Sciatic nerve (tissue), 2 donors: Measurements from ENCODE around the gene PLEKHA3. TPM values are rescaled to one million over a fixed set of nuclear protein-coding genes. Genes with fewer than 3 reads are reported as not detected.
"Not testable (repeated sequence)": the region's sequence is repeated elsewhere in the genome, so short reads cannot be mapped to it uniquely, and the experiment has no call there.

Source experiments
- ATAC-seq: fragments of 200-7000 bp; cut with Tn5 transposase; one replicate; pipeline ENCODE4 v1.9.1; 2020; ENCODE audit warnings: mild to moderate bottlenecking, moderate library complexity
- DNase-seq: peaks from one replicate; pipeline ENCODE4 v3.0.0-alpha.2; 2020; ENCODE audit warnings: low spot score
- intact Hi-C: fragments of 100-400 bp; cut with DNase I; formaldehyde crosslinking; loops from one replicate; pipeline ENCODE4 v1.14.2; 2022
- total RNA-seq: library from RNA; stranded (reverse); fragmentation: NEBNext Ultra II Directional; extraction: Animal tissue kit (Norgen Biotek cat#: 25700); gene quantifications from one replicate; pipeline ENCODE4 v1.2.1, GENCODE V29; 2021
- donor health status: DM: no; HTN: no; CAD: no.
- donor health status: DM: no; HTN: no; CAD: no.

Gene PLEKHA3
- total RNA-seq, 1 donor from 2014 or later: 34.1 TPM

DNA sequence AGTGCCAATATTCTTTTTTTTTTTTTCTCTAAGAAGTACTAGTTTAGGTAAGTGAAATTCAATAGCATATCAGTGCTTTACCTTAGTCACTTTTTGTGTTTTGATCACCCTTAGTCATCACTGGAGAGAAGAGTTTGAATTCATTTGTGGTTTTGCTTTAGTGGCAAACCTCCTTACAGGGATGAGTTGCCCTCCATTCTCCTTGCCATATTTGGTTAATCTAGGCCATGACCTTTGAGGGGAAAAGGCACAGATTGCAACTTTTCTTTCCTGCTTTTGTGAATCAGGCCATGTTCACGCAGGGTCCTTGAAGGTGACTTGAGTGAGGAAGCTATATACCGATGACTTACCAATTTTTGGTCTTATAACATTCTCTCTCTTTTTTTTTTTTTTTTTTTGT lies 34.4 kb downstream of the PLEKHA3 start:
- ATAC-seq (no peak), DNase-seq (no peak)
- intact Hi-C loops: no loop called here

DNA sequence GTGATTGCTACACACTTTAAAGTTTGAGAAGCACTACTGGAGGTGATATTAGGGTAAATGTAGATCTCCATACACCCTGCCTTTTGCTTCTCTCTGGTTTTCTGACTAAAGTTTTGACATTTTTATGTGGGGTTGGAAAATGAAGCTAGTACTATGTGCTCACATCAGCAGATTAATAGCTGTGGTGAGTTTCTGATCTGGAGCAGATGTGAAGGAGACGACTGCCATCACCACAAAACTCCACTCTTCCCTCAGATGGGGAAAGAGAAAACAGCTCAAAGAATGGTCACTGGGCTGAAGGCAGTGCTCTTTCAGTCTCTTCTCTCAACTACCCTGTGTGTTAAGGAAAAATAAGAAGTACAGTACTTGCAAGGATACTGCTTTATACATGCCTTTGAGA lies 37.2 kb downstream of the PLEKHA3 start:
- intact Hi-C loops: no loop called here
- no peak for ATAC-seq

DNA sequence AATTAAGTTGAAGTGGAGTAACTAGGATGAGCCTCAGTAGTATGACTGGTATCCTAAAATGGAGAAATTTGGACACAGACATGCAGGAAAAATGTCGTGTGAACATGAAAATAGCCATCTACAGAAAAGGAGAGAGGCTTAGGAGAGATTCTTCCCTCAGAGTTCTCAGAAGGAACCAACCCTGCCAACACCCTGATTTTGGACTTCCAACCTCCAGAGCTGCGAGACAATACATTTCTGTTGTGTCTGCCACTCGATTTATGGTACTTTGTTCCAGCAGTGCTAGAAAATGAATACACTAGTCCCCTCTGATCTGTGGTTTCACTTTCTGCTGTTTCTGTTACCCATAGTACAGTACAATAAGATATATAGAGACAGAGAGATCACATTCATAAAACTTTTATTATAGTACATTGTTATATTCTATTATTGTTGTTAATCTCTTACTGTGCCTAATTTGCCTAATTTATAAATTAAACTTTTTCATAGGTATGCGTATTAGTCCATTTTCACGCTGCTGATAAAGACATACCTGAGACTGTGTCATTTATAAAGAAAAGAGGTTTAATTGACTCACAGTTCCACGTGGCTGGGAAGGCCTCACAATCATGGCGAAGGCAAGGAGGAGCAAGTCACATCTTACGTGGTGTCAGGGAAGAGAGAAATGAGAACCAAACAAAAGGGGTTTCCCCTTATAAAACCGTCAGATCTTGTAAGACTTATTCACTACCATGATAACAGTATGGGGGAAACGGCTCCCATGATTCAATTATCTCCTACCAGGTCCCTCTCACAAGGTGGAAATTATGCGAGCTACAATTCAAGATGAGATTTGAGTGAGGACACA lies 41.3 kb downstream of the PLEKHA3 start:
- intact Hi-C loops: no loop called here
- DNase-seq: no peak
- ATAC-seq: no peak

More for the DNA sequence above, 37.2 kb downstream of the PLEKHA3 start:
- no peak for DNase-seq

DNA sequence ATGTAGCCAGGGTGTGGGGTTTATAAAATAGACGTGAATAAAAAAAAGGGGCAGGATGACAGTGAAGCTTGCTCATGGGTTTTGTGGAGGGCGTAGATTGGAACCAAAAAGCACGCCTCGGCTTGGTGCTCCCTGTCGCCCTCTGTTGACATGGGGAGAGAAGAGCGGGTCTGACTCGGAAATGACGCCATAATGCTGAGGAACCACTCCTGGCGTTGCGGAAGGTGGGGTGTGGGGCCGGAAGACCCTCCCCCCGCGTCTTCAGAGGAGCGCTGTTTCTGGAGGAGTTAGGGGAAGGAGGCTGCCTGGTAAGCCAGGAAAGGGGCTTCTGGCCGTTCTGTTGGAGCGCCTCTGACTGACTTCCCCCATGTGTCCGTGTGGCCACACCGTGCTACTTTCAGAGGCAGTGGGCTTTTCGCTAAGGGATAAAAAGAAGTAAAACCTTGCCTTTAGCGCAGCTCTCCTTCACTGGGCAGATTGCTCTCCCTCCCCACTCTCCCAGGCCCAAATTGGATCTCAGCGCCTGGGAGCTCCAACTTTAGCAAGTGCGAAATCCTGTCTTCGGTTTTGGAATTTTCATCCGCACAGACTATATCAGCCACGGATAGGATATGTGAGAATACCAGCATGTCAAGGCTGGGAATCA lies 42.8 kb downstream of the PLEKHA3 start:
- intact Hi-C loops: no loop called here
- DNase-seq: peak; percentile 86
- ATAC-seq: peak; percentile 98

DNA sequence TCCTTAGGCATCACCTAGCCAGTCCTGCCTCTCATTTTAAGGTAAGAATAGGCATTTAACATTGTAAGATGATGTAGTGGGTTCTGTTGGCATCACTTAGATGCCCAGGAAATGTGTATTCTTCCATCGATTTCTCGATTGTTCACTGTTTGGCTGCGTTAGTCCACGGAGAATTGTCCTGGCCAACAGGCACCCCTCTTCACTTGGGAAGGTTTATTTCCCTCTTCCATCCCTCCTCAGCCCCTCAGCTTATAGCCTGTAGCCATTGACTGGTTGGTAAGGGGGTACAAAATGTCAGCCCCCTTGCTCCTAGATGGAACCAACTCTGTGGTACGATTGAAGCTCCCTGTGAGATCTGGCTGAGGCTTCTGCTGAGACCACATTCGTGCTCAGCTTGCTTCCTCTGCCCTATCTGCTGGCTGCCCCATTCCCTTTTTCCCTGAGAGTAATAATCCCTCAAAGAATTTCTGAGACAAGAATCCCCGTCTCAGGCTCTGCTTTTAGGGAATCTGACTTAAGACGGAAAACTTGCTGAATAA lies 43.4 kb downstream of the PLEKHA3 start:
- ATAC-seq (peak; percentile 14), DNase-seq (no peak)
- intact Hi-C loops: no loop called here

DNA sequence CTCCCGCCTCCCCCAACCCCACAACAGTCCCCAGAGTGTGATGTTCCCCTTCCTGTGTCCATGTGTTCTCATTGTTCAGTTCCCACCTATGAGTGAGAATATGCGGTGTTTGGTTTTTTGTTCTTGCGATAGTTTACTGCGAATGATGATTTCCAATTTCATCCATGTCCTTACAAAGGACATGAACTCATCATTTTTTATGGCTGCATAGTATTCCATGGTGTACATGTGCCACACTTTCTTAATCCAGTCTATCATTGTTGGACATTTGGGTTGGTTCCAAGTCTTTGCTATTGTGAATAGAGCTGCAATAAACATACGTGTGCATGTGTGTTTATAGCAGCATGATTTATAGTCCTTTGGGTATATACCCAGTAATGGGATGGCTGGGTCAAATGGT lies 44.8 kb downstream of the PLEKHA3 start:
- DNase-seq, intact Hi-C loops, ATAC-seq: not testable (repeated sequence)

DNA sequence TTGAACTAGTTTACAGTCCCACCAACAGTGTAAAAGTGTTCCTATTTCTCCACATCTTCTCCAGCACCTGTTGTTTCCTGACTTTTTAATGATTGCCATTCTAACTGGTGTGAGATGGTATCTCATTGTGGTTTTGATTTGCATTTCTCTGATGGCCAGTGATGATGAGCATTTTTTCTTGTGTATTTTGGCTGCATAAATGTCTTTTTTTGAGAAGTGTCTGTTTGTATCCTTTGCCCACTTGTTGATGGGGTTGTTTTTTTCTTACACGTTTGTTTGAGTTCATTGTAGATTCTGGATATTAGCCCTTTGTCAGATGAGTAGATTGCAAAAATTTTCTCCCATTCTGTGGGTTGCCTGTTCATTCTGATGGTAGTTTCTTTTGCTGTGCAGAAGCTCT lies 45.2 kb downstream of the PLEKHA3 start:
- DNase-seq, ATAC-seq, intact Hi-C loops: not testable (repeated sequence)

DNA sequence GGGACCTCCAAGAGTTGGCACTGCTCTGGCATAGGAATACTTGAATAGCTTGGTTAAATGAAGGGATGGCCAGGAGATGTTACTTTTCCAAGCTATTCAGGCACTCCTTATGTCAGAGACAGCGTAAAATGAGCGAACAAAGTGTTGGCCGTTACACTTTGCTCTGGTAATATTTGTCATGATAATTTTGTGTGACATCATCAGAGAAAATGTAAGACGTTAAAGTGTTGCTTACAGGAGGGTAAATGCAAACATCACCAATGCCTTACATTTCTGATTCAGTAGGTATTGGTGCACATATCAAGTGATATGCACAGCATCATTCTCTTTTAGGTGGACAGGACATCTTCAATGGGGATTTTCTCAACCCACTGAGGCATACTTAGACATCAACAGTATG lies 46.0 kb downstream of the PLEKHA3 start:
- DNase-seq (no peak), ATAC-seq (no peak)
- intact Hi-C loops: no loop called here

DNA sequence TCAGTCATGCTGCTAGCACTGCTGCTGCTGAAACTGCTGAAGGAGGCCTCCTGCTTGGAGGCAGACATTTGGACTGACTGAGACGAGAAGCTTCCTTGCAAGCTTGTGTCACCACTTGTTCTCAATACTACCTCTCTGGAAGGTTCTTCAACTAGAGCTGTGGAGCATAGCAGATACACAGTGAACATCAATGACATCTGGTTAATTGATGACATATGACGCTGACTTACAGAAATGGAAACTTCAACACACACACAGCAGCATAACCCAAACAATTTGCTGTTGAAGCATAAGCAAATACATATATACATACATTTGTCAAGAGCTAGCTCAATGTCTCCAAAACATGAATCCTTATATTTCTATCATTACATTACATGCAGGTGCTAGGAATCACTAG lies 47.3 kb downstream of the PLEKHA3 start:
- intact Hi-C loops: no loop called here
- ATAC-seq (no peak), DNase-seq (no peak)

DNA sequence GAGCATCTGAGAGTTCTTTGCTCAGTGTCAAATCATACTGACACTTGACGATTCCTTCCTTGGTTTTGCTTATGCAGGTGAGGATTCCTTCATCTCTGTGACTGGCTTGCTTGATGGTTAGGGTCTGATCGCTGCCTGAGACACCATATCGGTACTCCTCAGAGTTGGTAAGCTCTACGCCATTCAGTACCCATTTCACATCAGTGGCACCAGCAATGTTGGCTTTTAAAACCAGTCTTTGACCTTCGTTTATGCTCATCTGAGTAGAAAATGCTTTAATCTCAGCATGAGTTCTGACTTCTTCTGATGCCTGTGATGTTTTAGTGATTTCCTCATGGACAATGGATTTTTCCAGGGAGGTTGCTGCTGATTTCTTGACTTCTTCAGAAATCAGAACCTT lies 48.4 kb downstream of the PLEKHA3 start:
- ATAC-seq (no peak), DNase-seq (no peak)

DNA sequence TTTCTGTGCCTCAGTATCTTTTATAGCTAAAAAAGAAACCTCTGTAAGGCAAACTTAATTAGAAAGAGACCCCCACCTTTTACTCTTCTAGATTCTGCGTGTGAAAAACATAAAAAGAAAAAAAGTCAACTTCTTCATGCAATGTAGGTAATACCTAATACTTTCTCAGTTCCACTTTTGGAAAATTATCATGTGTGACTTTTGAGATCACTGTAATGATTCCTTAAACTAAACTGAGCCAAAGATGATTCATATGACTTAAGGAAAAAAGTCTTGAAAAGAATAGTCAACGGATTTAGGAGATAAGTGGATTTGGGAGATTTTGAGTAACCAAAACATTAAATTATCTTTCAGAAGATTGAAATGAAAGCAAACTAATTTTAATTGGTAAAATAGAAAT lies 48.9 kb downstream of the PLEKHA3 start:
- no peak for ATAC-seq
- DNase-seq: no peak
- intact Hi-C loops: no loop called here

More for the DNA sequence above, 48.4 kb downstream of the PLEKHA3 start:
- intact Hi-C loops: no loop called here

DNA sequence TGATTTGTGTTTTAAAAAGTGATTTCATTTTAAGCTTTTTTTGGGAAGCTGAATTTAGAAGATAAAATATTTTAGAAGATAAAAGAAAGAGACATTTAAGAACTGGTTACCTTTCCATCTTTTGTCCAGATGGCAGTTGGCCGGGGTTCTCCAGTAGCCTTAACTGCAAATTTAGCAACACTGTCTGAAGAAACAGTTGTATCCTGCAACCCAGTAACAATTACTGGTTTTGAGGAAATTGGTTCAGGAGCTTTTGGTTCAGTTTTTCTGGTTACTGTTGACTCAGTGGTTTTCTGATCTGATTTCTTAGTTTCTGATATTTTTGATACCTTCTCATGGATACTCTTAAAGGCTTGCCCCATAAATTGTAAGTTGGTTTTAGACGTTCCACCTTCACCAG lies 49.9 kb downstream of the PLEKHA3 start:
- intact Hi-C loops: loop anchor here (10.0 kb wide), 1 partner anchor 1245 kb away; no protein-coding TSS in a partner anchor
- ATAC-seq (no peak), DNase-seq (no peak)

DNA sequence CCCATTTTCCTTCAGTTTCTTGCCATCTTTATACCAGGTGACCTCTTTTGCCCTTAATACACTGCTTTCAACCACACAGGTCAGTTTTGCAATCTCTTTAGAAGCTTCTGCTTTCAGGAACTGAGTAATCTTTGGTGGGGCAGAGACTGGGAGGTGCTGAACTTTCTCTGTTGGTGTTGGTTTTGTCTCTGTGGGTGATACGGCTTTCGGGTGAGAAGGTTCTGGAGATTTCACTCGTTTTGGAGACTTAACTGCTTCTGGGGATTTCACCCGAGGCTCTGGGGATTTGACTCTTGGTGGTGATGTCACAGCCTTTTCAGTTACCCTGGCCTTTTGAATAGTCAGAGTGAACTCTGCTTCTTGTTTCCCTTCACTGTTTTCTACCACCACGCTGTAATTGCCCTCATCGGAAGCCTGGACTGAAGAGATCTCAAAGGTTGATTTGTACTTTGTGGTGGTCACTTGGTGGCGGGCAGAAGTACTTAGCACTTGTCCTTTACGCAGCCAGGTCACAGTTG lies 50.4 kb downstream of the PLEKHA3 start:
- intact Hi-C loops: loop anchor here (10.0 kb wide), 1 partner anchor 1244 kb away; no protein-coding TSS in a partner anchor
- DNase-seq: no peak
- no peak for ATAC-seq

DNA sequence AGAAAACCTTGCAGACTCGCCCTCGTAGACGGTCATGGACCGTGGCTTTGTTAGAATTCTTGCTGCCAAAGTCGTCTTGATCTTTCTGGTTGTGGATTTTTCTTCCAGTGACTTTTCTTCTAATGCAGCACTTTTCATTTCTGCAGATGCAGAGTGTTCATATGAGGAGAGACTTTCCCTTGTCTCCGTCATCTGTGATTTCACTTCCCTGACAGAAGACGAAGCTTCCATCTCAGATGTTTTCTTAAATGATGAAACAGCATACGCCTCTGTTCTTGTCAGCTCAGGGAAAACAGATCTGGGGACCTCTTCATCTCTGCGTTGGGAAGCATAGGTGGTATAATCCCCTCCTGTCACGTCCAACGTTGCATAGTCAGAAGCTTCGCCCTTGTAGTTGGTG lies 50.9 kb downstream of the PLEKHA3 start:
- DNase-seq: no peak
- ATAC-seq: no peak
- intact Hi-C loops: loop anchor here (10.0 kb wide), 1 partner anchor 1244 kb away; no protein-coding TSS in a partner anchor

DNA sequence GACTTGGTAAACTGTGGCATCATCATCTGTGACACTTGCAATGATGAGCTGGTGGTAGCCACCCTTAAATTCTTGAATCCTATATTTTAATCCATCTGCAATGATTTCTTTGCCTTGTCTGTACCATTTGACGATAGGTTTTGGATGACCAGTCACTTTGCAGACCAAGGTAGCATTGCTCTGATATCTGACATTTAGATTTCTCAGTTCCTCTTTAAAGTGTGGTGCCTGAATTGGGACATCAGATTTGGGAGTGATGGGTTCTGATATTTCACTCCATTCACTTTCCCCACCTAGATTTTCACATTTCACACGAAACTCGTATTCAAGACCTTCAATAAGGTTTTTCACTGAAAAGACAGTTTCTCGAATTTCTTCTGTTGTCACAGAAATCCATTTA lies 55.8 kb downstream of the PLEKHA3 start:
- intact Hi-C loops: loop anchor here (10.0 kb wide), 1 partner anchor 1239 kb away; no protein-coding TSS in a partner anchor
- DNase-seq (no peak), ATAC-seq (no peak)

DNA sequence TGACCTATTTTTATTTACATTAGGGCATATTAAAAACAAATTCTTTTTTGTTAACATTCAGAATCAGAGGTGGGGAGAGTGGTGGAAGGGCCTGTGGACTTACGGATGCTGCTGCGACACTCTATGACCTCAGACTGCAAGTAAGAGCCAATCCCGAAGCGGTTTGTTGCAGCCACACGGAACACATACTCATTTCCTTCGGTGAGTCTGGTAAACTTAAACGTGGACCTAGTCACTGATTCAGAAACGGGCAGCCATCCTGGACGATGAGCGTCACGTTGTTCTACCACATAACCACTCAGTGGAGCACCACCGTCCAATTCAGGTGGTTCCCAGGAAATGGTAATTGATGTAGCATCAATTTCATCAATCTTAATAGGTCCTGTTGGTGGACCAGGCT lies 61.9 kb downstream of the PLEKHA3 start:
- ATAC-seq: no peak
- intact Hi-C loops: no loop called here

DNA sequence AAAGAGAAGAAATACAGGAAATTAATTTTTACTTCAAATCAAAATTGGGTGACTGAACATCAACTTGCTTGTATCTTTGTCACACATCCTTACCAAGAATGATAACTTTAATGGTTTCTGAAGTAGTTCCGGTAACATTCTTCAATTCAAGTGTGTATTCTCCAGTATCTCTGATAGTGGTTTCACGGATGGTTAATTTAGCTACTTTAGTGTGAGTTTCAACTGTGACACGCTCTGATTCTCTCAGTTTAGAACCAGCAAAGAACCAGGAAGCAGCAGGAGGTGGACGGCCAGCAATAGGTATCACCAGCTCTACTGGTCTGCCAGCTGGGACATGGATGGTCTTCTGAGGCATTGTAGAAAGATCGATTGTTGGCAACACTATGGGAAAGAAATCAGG lies 62.3 kb downstream of the PLEKHA3 start:
- no peak for ATAC-seq
- intact Hi-C loops: no loop called here
- DNase-seq: no peak

More for the DNA sequence above, 61.9 kb downstream of the PLEKHA3 start:
- no peak for DNase-seq

DNA sequence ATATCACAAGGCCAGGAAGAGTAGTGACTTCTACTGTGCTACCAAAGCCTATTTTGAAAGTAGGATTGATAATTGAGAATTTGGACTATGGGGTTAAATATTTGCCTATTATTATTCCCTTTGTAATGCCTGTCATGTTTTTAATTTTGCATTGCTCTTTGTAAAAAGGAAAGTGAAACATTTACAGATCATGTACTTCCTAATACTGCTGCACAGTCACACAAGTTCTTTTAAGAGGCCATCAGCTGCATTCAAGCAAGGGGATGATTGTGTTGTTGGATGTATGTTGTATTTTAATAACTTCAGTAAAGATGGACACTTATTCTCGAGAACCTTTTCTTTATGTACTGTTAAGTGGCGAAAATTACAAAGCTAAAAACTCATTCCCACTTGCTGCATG lies 70.1 kb downstream of the PLEKHA3 start:
- intact Hi-C loops: no loop called here
- ATAC-seq: no peak

DNA sequence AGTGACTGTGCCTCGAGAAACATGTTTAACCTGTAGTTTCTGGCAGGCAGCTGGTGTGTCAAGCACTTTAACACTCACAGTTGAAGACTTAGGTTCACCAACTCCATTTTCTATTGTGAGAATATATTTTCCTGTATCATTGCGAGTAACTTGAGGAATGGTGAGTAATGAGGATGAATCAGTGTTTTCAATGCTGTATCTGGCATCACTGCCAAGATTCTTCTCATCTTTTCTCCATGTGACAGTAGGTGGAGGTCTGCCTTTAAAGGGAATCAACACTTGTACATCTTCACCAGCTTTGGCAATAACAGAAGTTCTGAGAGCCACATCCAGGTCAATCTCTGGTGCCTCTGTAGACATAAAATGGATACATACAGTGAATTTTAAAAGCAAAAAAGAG lies 72.8 kb downstream of the PLEKHA3 start:
- DNase-seq (no peak), ATAC-seq (no peak)
- intact Hi-C loops: no loop called here

More for the DNA sequence above, 70.1 kb downstream of the PLEKHA3 start:
- DNase-seq: no peak
